ENCODE data around the gene GIMAP5. TPM values are rescaled to one million over a fixed set of nuclear protein-coding genes. Genes with fewer than 3 reads are reported as not detected.

The GIMAP5 gene
- total and polyA plus RNA-seq, 2 donors (not counting 1 experiment from before 2014, with no cell fraction given) = not detected

- DNase-seq (ENCODE audit: low read depth in 2 of 2) = no peak
- Histone ChIP-seq H3K4me3 (replicated peaks in 1 of 4; ENCODE audit: control extremely low read depth in 1 of 4, insufficient read depth in 1 of 4, low read depth in 3 of 4, low read length in 4 of 4) (no peak overlapping the region), H3K27me3 (ENCODE audit: control insufficient read depth, insufficient read depth, low read length) (no peaks in the 10 kb centered on the region), H3K9me3 (ENCODE audit: control insufficient read depth, insufficient read depth, low read depth, low read length) (no peaks in the 10 kb centered on the region), H3K36me3 (ENCODE audit: control insufficient read depth, insufficient read depth, low read length) (no peaks in the 10 kb centered on the region), H3K4me1 (ENCODE audit: control insufficient read depth, extremely low read depth, insufficient read depth, low read length) (no peaks in the 10 kb centered on the region), H3K9ac (ENCODE audit: insufficient read depth, low read length) (no peak overlapping the region), H3K27ac (ENCODE audit: insufficient read depth, low read length) (no peak overlapping the region), H2AFZ (ENCODE audit: low read length) (no peak overlapping the region), H4K20me1 (ENCODE audit: control insufficient read depth, extremely low read depth, insufficient read depth, low read length) (no peaks in the 10 kb centered on the region), H3K79me2 (ENCODE audit: control insufficient read depth, insufficient read depth, low read length) (no peaks in the 10 kb centered on the region), H3K4me2 (ENCODE audit: extremely low read depth, insufficient read depth, low read length) (no peak overlapping the region)
- TF ChIP-seq, protein P1, sequence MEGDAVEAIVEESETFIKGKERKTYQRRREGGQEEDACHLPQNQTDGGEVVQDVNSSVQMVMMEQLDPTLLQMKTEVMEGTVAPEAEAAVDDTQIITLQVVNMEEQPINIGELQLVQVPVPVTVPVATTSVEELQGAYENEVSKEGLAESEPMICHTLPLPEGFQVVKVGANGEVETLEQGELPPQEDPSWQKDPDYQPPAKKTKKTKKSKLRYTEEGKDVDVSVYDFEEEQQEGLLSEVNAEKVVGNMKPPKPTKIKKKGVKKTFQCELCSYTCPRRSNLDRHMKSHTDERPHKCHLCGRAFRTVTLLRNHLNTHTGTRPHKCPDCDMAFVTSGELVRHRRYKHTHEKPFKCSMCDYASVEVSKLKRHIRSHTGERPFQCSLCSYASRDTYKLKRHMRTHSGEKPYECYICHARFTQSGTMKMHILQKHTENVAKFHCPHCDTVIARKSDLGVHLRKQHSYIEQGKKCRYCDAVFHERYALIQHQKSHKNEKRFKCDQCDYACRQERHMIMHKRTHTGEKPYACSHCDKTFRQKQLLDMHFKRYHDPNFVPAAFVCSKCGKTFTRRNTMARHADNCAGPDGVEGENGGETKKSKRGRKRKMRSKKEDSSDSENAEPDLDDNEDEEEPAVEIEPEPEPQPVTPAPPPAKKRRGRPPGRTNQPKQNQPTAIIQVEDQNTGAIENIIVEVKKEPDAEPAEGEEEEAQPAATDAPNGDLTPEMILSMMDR (conservative IDR thresholded peaks at IDR 0.05 in 1 of 2, IDR thresholded peaks at IDR 0.05 in 1 of 2; ENCODE audit: low read depth in 1 of 2, low read length in 2 of 2) = no peak
- no peak for TF ChIP-seq EZH2 (IDR thresholded peaks at IDR 0.05; ENCODE audit: low read length, missing control alignments)
These were observed 5.2 kb downstream of the GIMAP5 start for GRCh38 chr7:150742286-150742968.

DNA sequence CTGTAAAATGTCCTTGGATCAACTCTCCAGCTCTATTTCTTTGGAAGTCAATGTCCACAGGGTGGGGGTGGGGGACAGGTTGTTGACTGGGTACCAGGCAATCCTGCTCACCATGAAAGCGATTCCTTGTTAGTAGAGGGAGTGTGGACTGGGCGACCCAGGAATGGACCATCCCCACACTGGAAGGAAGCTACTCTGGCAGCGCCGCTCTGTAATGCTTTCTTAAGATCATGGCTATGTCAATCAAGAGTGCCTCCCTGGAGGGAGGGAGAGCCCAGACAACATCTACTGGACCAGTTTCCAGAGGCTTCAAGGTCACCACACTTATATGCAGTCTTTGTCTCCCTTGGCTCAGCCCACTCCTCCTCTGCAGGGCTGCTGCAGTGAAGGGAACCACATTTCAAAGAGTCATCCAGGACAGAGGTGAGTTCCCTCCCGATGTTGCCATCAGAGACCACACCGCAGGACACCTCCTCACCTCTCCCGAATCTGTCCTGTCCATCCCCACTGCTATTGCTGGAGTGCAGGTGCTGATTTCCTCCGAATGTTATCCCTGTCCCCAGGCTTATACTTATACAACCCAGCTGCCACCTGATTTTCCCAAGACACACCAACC lies 6.9 kb downstream of the GIMAP5 start:
- H3K9me3 ChIP-seq (ENCODE audit: control insufficient read depth, insufficient read depth, low read depth, low read length) = no peaks in the 10 kb centered on the region
- TF ChIP-seq, protein P1 (conservative IDR thresholded peaks at IDR 0.05 in 1 of 2, IDR thresholded peaks at IDR 0.05 in 1 of 2; ENCODE audit: low read depth in 1 of 2, low read length in 2 of 2) = no peak
- no peak for TF ChIP-seq EZH2 (IDR thresholded peaks at IDR 0.05; ENCODE audit: low read length, missing control alignments)
- no peak overlapping the region for H3K4me2 ChIP-seq (ENCODE audit: extremely low read depth, insufficient read depth, low read length)
- no peak overlapping the region for H2AFZ ChIP-seq (ENCODE audit: low read length)
- DNase-seq (ENCODE audit: low read depth in 2 of 2) = no peak
- no peaks in the 10 kb centered on the region for H3K27me3 ChIP-seq (ENCODE audit: control insufficient read depth, insufficient read depth, low read length)
- H3K9ac ChIP-seq (ENCODE audit: insufficient read depth, low read length) = no peak overlapping the region
- no peak overlapping the region for H3K4me3 ChIP-seq (replicated peaks in 1 of 4; ENCODE audit: control extremely low read depth in 1 of 4, insufficient read depth in 1 of 4, low read depth in 3 of 4, low read length in 4 of 4)
- H3K4me1 ChIP-seq (ENCODE audit: control insufficient read depth, extremely low read depth, insufficient read depth, low read length) = no peaks in the 10 kb centered on the region
- H3K27ac ChIP-seq (ENCODE audit: insufficient read depth, low read length) = no peak overlapping the region
- H3K36me3 ChIP-seq (ENCODE audit: control insufficient read depth, insufficient read depth, low read length) = no peaks in the 10 kb centered on the region
- no peaks in the 10 kb centered on the region for H4K20me1 ChIP-seq (ENCODE audit: control insufficient read depth, extremely low read depth, insufficient read depth, low read length)
- no peaks in the 10 kb centered on the region for H3K79me2 ChIP-seq (ENCODE audit: control insufficient read depth, insufficient read depth, low read length)

DNA sequence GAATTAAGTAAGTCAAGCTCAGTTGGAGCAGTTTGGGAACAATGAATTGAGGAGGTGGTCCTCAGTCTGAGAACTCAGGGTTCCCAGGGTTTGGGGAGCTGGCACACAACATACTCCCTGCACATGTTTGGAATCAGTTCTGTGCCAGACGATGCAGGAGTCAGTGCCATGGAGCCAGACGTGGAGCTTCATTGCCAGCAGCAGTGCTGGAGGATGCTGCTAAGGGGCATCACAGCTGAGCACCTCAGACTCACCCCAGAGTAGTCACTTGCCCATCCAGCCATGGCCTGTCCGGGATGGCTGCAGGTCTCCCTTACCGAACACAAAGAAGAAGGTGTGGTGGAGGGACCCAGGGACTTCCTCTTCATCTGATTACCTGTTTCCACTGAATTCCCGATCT lies 7.9 kb downstream of the GIMAP5 start:
- Histone ChIP-seq H3K36me3 (ENCODE audit: control insufficient read depth, insufficient read depth, low read length) (no peaks in the 10 kb centered on the region), H2AFZ (ENCODE audit: low read length) (no peak overlapping the region), H3K27me3 (ENCODE audit: control insufficient read depth, insufficient read depth, low read length) (no peaks in the 10 kb centered on the region), H3K4me2 (ENCODE audit: extremely low read depth, insufficient read depth, low read length) (no peak overlapping the region), H3K9ac (ENCODE audit: insufficient read depth, low read length) (no peak overlapping the region), H3K79me2 (ENCODE audit: control insufficient read depth, insufficient read depth, low read length) (no peaks in the 10 kb centered on the region), H3K9me3 (ENCODE audit: control insufficient read depth, insufficient read depth, low read depth, low read length) (no peaks in the 10 kb centered on the region), H3K4me1 (ENCODE audit: control insufficient read depth, extremely low read depth, insufficient read depth, low read length) (no peaks in the 10 kb centered on the region), H3K27ac (ENCODE audit: insufficient read depth, low read length) (no peak overlapping the region), H3K4me3 (replicated peaks in 1 of 4; ENCODE audit: control extremely low read depth in 1 of 4, insufficient read depth in 1 of 4, low read depth in 3 of 4, low read length in 4 of 4) (no peak overlapping the region), H4K20me1 (ENCODE audit: control insufficient read depth, extremely low read depth, insufficient read depth, low read length) (no peaks in the 10 kb centered on the region)
- no peak for DNase-seq (ENCODE audit: low read depth in 2 of 2)
- TF ChIP-seq, protein P1 (conservative IDR thresholded peaks at IDR 0.05 in 1 of 2, IDR thresholded peaks at IDR 0.05 in 1 of 2; ENCODE audit: low read depth in 1 of 2, low read length in 2 of 2) = no peak
- no peak for TF ChIP-seq EZH2 (IDR thresholded peaks at IDR 0.05; ENCODE audit: low read length, missing control alignments)

Data from fibroblast of lung (primary cell).